Cardiac muscle cell (in vitro differentiated cells and primary cell): Measurements from ENCODE around the gene CUX1. TPM values are rescaled to one million over a fixed set of nuclear protein-coding genes. Genes with fewer than 3 reads are reported as not detected.

ENCODE experiments used
- DNase-seq, 2 donors: peaks; one replicate each; pipeline versions ENCODE4 v3.0.0 to v3.0.0-alpha.2; 2010 to 2017; ENCODE audit warnings: low read depth in 1 of 2, low spot score in 1 of 2
- H3K27ac ChIP-seq: fragments of 200-600 bp; sonication (generic); 2 replicates; pipeline ENCODE4 v1.5.1; 2016
- H3K27me3 ChIP-seq: fragments of 200-600 bp; sonication (generic); 2 replicates; pipeline ENCODE4 v1.6.0; 2016; ENCODE audit warnings: control low read depth
- H3K36me3 ChIP-seq: fragments of 200-600 bp; sonication (generic); 2 replicates; pipeline ENCODE4 v1.5.1; 2016; ENCODE audit warnings: control low read depth
- H3K4me1 ChIP-seq: fragments of 200-600 bp; sonication (generic); 2 replicates; pipeline ENCODE4 v1.8.1; 2017; ENCODE audit warnings: low read depth, mild to moderate bottlenecking, mixed run types
- H3K4me3 ChIP-seq: fragments of 200-600 bp; sonication (generic); 2 replicates; pipeline ENCODE4 v1.5.1; 2016; ENCODE audit warnings: mild to moderate bottlenecking
- H3K9me3 ChIP-seq: fragments of 200-600 bp; sonication (generic); 2 replicates; pipeline ENCODE4 v1.5.1; 2017; ENCODE audit warnings: low read depth, mild to moderate bottlenecking, control low read depth
- CTCF ChIP-seq: IDR thresholded peaks from 2 replicates; pipeline ENCODE4 v1.5.1; 2012; ENCODE audit warnings: low read depth, mild to moderate bottlenecking, low read length
- polyA plus RNA-seq: library from polyadenylated mRNA; unstranded; fragments of >200 nt; fragmentation: Nextera tagmentation; extraction: Ambion mirVana; gene quantifications from 2 replicates; pipeline ENCODE4 v1.2.1, GENCODE V29; 2016
- total RNA-seq: library from RNA; depleted of rRNA; stranded (reverse); fragments of >200 nt; gene quantifications from 2 replicates; pipeline ENCODE4 v1.2.3, GENCODE V29; 2016

Gene CUX1
- total and polyA plus RNA-seq, 2 experiments from 2014 or later, result 67.7 to 85.3 TPM

- Histone ChIP-seq H3K9me3 (no peaks in the 10 kb centered on the region), H3K27ac (peak overlapping the region; percentile 94), H3K4me1 (peaks cover 18% of the 10 kb centered on the region), H3K4me3 (no peak overlapping the region), H3K36me3 (no peaks in the 10 kb centered on the region), H3K27me3 (no peaks in the 10 kb centered on the region)
- no peak for TF ChIP-seq CTCF
- DNase-seq, result peak in 1 of 2 donors; percentile 63
Measured at GRCh38 chr7:101922631-101923601, 105.5 kb downstream of the CUX1 start.

- Histone ChIP-seq H3K4me3 (no peak overlapping the region), H3K36me3 (no peaks in the 10 kb centered on the region), H3K9me3 (no peaks in the 10 kb centered on the region), H3K27ac (peak overlapping the region; percentile 94), H3K4me1 (peaks cover 18% of the 10 kb centered on the region), H3K27me3 (no peaks in the 10 kb centered on the region)
- TF ChIP-seq CTCF, result no peak
- no peak for DNase-seq
Measured at GRCh38 chr7:101923602-101923985, 106.2 kb downstream of the CUX1 start.

- Histone ChIP-seq H3K36me3 (no peaks in the 10 kb centered on the region), H3K4me3 (no peak overlapping the region), H3K4me1 (peaks cover 18% of the 10 kb centered on the region), H3K27me3 (no peaks in the 10 kb centered on the region), H3K27ac (peak overlapping the region; percentile 94), H3K9me3 (no peaks in the 10 kb centered on the region)
- DNase-seq, result peak in 1 of 2 donors; percentile 41
- no peak for TF ChIP-seq CTCF
Measured at GRCh38 chr7:101924171-101924570, 106.7 kb downstream of the CUX1 start.

GRCh38 chr7:101926265-101926664 is 108.8 kb downstream of the CUX1 start:
- Histone ChIP-seq H3K4me3 (no peak overlapping the region), H3K27ac (peak overlapping the region; percentile 54), H3K36me3 (no peaks in the 10 kb centered on the region), H3K4me1 (peaks cover 18% of the 10 kb centered on the region), H3K9me3 (no peaks in the 10 kb centered on the region), H3K27me3 (no peaks in the 10 kb centered on the region)
- no peak for DNase-seq
- no peak for TF ChIP-seq CTCF

- Histone ChIP-seq H3K36me3 (no peaks in the 10 kb centered on the region), H3K27ac (peak overlapping the region; percentile 59), H3K9me3 (no peaks in the 10 kb centered on the region), H3K4me3 (no peak overlapping the region), H3K27me3 (no peaks in the 10 kb centered on the region), H3K4me1 (peaks cover 19% of the 10 kb centered on the region)
- no peak for DNase-seq
- no peak for TF ChIP-seq CTCF
Measured at GRCh38 chr7:101927389-101927788, 110.0 kb downstream of the CUX1 start.
